OCI-LY1 (cell line): ENCODE results near the gene NEURL1B.

Experiments
- H2AFZ ChIP-seq: fragments of 200-600 bp; sonication (generic), shearing (Covaris generic); 2 replicates; pipeline ENCODE4 v1.6.0; 2014; ENCODE audit warnings: antibody characterized with exemption, mild to moderate bottlenecking, low read length
- H3F3A ChIP-seq: fragments of 200-600 bp; sonication (generic), shearing (Covaris generic); 2 replicates; pipeline ENCODE4 v1.6.0; 2014; ENCODE audit warnings: mild to moderate bottlenecking, antibody characterized with exemption, low read length, moderate library complexity; ENCODE audit not compliant: insufficient read depth
- H3K27ac ChIP-seq: fragments of 200-600 bp; sonication (generic); 2 replicates; pipeline ENCODE4 v1.5.1; 2014; ENCODE audit warnings: low read length, mixed run types, mild to moderate bottlenecking, low read depth; ENCODE audit not compliant: poor library complexity, severe bottlenecking
- H3K27me3 ChIP-seq: fragments of 200-600 bp; sonication (generic); 2 replicates; pipeline ENCODE4 v1.6.0; 2014; ENCODE audit warnings: antibody characterized with exemption, mild to moderate bottlenecking, low read length, moderate library complexity; ENCODE audit not compliant: insufficient read depth
- H3K36me3 ChIP-seq: fragments of 200-600 bp; sonication (generic); 2 replicates; pipeline ENCODE4 v1.6.1; 2014; ENCODE audit warnings: mild to moderate bottlenecking, antibody characterized with exemption, low read length, moderate library complexity, mixed read lengths; ENCODE audit not compliant: insufficient read depth
- H3K4me1 ChIP-seq: fragments of 200-600 bp; sonication (generic); 2 replicates; pipeline ENCODE4 v1.5.1; 2014; ENCODE audit warnings: mild to moderate bottlenecking, low read length, moderate library complexity; ENCODE audit not compliant: insufficient read depth, severe bottlenecking
- H3K4me2 ChIP-seq: fragments of 200-600 bp; sonication (generic), shearing (Covaris generic); 2 replicates; pipeline ENCODE4 v1.6.1; 2014; ENCODE audit warnings: low read length
- H3K4me3 ChIP-seq: fragments of 200-600 bp; sonication (generic); 2 replicates; pipeline ENCODE4 v1.5.1; 2014; ENCODE audit warnings: low read length, low read depth, mild to moderate bottlenecking, mixed read lengths; ENCODE audit not compliant: poor library complexity, severe bottlenecking
- H3K79me2 ChIP-seq: fragments of 200-600 bp; shearing (Covaris generic); 2 replicates; pipeline ENCODE4 v1.6.1; 2016; ENCODE audit warnings: mixed run types, low read length, mixed read lengths; ENCODE audit not compliant: insufficient read depth
- H3K9ac ChIP-seq: fragments of 200-600 bp; sonication (generic), shearing (Covaris generic); 2 replicates; pipeline ENCODE4 v1.6.1; 2014; ENCODE audit warnings: mild to moderate bottlenecking, low read length, mixed read lengths
- H3K9me2 ChIP-seq: fragments of 200-600 bp; sonication (generic), shearing (Covaris generic); 2 replicates; pipeline ENCODE4 v1.6.1; 2014; ENCODE audit warnings: low read depth, mild to moderate bottlenecking, low read length, mixed read lengths
- H3K9me3 ChIP-seq: fragments of 200-600 bp; shearing (Covaris generic); 2 replicates; pipeline ENCODE4 v1.6.1; 2014; ENCODE audit warnings: low read length, mixed read lengths
- H4K20me1 ChIP-seq: fragments of 200-600 bp; sonication (generic), shearing (Covaris generic); 2 replicates; pipeline ENCODE4 v1.6.0; 2016; ENCODE audit warnings: mild to moderate bottlenecking, low read length; ENCODE audit not compliant: insufficient read depth
- CTCF ChIP-seq: fragments of 200-600 bp; sonication (generic), shearing (Covaris generic); IDR thresholded peaks from 2 replicates; pipeline ENCODE4 v1.5.1; 2017; ENCODE audit warnings: mild to moderate bottlenecking, antibody characterized with exemption, low read length, moderate library complexity, mixed read lengths
- EZH2 ChIP-seq: fragments of 200-600 bp; sonication (generic), shearing (Covaris generic); IDR thresholded peaks from 2 replicates; pipeline ENCODE4 v1.8.0; 2017; ENCODE audit warnings: borderline replicate concordance, mixed run types, mild to moderate bottlenecking, antibody characterized with exemption, low read length, moderate library complexity, mixed read lengths

Gene NEURL1B

GRCh38 chr5:172689801-172690200, 48.7 kb downstream of the NEURL1B start:
- Histone ChIP-seq H3K36me3 (no peaks in the 10 kb centered on the region), H4K20me1 (no peaks in the 10 kb centered on the region), H2AFZ (no peak overlapping the region), H3K4me3 (no peak overlapping the region), H3K27me3 (no peaks in the 10 kb centered on the region), H3K9ac (no peak overlapping the region), H3K4me2 (no peak overlapping the region), H3K9me3 (no peaks in the 10 kb centered on the region), H3K9me2 (no peaks in the 10 kb centered on the region), H3K79me2 (no peaks in the 10 kb centered on the region), H3K4me1 (no peaks in the 10 kb centered on the region), H3K27ac (no peak overlapping the region), H3F3A (no peaks in the 10 kb centered on the region)
- TF ChIP-seq CTCF (no peak), EZH2 (no peak)

- no peaks in the 10 kb centered on the region for H3K4me1 ChIP-seq
- H3K36me3 ChIP-seq = no peaks in the 10 kb centered on the region
- H3K9ac ChIP-seq = no peak overlapping the region
- TF ChIP-seq CTCF = no peak
- TF ChIP-seq EZH2 = no peak
- H3K79me2 ChIP-seq = no peaks in the 10 kb centered on the region
- H2AFZ ChIP-seq = no peak overlapping the region
- no peak overlapping the region for H3K27ac ChIP-seq
- no peaks in the 10 kb centered on the region for H3F3A ChIP-seq
- H3K9me2 ChIP-seq = no peaks in the 10 kb centered on the region
- no peaks in the 10 kb centered on the region for H3K9me3 ChIP-seq
- no peaks in the 10 kb centered on the region for H3K27me3 ChIP-seq
- no peak overlapping the region for H3K4me3 ChIP-seq
- H4K20me1 ChIP-seq = no peaks in the 10 kb centered on the region
- no peak overlapping the region for H3K4me2 ChIP-seq
Observed at GRCh38 chr5:172690258-172691075, 49.4 kb downstream of the NEURL1B start.

GRCh38 chr5:172691886-172692285, 50.8 kb downstream of the NEURL1B start:
- Histone ChIP-seq H4K20me1 (no peaks in the 10 kb centered on the region), H3F3A (no peaks in the 10 kb centered on the region), H3K27ac (no peak overlapping the region), H2AFZ (no peak overlapping the region), H3K9ac (no peak overlapping the region), H3K9me2 (no peaks in the 10 kb centered on the region), H3K4me3 (no peak overlapping the region), H3K36me3 (no peaks in the 10 kb centered on the region), H3K27me3 (no peaks in the 10 kb centered on the region), H3K9me3 (no peaks in the 10 kb centered on the region), H3K79me2 (no peaks in the 10 kb centered on the region), H3K4me1 (no peaks in the 10 kb centered on the region), H3K4me2 (no peak overlapping the region)
- TF ChIP-seq CTCF (no peak), EZH2 (no peak)
